Renal pelvis (tissue), 4 donors: ENCODE data around the gene ZNF850. TPM values are rescaled to one million over a fixed set of nuclear protein-coding genes. Genes with fewer than 3 reads are reported as not detected.

Experiments used
- DNase-seq: peaks from one replicate; pipeline ENCODE4 v3.0.0-alpha.2; 2013
- polyA plus RNA-seq, 3 donors: library from polyadenylated mRNA; unstranded; fragments of 120-200 nt; gene quantifications; one replicate each; pipeline ENCODE4 v1.2.1, GENCODE V29; 2013; ENCODE audit not compliant: insufficient read length in 3 of 3

The ZNF850 gene
- polyA plus RNA-seq, 3 donors: 2.6 to 4.5 (median 3.8) TPM

GRCh38 chr19:36719687-36720556 is 52.7 kb downstream of the ZNF850 start:
- DNase-seq: no peak

GRCh38 chr19:36709423-36709822 is 63.2 kb downstream of the ZNF850 start:
- DNase-seq: no peak

- DNase-seq: no peak
Observed at GRCh38 chr19:36707134-36707533, 65.5 kb downstream of the ZNF850 start.

GRCh38 chr19:36688058-36688457 is 84.5 kb downstream of the ZNF850 start:
- no peak for DNase-seq

- peak; percentile 96 for DNase-seq
Observed at GRCh38 chr19:36687214-36688056, 85.2 kb downstream of the ZNF850 start, which contains the start of gene ZNF567. Gene ZNF567, plus strand, starts transcription at chr19:36687612. Its CDS starts 7,256 bp downstream, at chr19:36694868.

GRCh38 chr19:36686365-36687213 is 86.0 kb downstream of the ZNF850 start:
- DNase-seq: peak; percentile 3

- no peak for DNase-seq
Observed at GRCh38 chr19:36685835-36686234, 86.8 kb downstream of the ZNF850 start.

GRCh38 chr19:36679455-36679854 is 93.2 kb downstream of the ZNF850 start:
- no peak for DNase-seq

- no peak for DNase-seq
Observed at GRCh38 chr19:36674201-36674600, 98.4 kb downstream of the ZNF850 start.

- DNase-seq: no peak
Observed at GRCh38 chr19:36672368-36672767, 100.2 kb downstream of the ZNF850 start.

- DNase-seq: no peak
Observed at GRCh38 chr19:36668646-36669045, 104.0 kb downstream of the ZNF850 start.

GRCh38 chr19:36665832-36666231 is 106.8 kb downstream of the ZNF850 start:
- DNase-seq: no peak

Other genes with a start within 250 kb of the ZNF850 start
- 10 to 100 TPM; 26.4 to 33.0 (median 30.5) TPM for gene ZNF260, start 244.5 kb downstream of the ZNF850 start, polyA plus RNA-seq
- gene ZNF529, start 199.5 kb downstream of the ZNF850 start, polyA plus RNA-seq: 10 to 100 TPM; 15.7 to 26.8 (median 26.3) TPM
- gene ZNF382, start 167.5 kb downstream of the ZNF850 start, polyA plus RNA-seq: 10 to 100 TPM in 1 of 3 donors, 1 to 10 TPM in 2; 5.9 to 12.0 (median 8.8) TPM
- 10 to 100 TPM; 10.1 to 15.5 (median 13.8) TPM for gene ZNF461, start 106.0 kb downstream of the ZNF850 start, polyA plus RNA-seq
- gene ZNF567, start 85.2 kb downstream of the ZNF850 start, polyA plus RNA-seq: 10 to 100 TPM; 11.1 to 13.4 (median 12.0) TPM
- gene ZNF790, start 65.6 kb upstream of the ZNF850 start, polyA plus RNA-seq: 10 to 100 TPM in 2 of 3 donors, 1 to 10 TPM in 1; 9.7 to 17.1 (median 14.2) TPM
- gene ZNF345, start 78.1 kb upstream of the ZNF850 start, polyA plus RNA-seq: 10 to 100 TPM; 12.6 to 19.5 (median 19.4) TPM
- gene ZNF829, start 143.5 kb upstream of the ZNF850 start, polyA plus RNA-seq: 1 to 10 TPM; 6.2 to 7.9 (median 7.6) TPM
- gene ZNF568, start 143.5 kb upstream of the ZNF850 start, polyA plus RNA-seq: 10 to 100 TPM; 21.4 to 29.0 (median 22.9) TPM